Prostate gland (tissue), 2 donors: Measurements from ENCODE around the gene FAM83B. TPM values are rescaled to one million over a fixed set of nuclear protein-coding genes. Genes with fewer than 3 reads are reported as not detected.

ENCODE experiments used
- DNase-seq: peaks from one replicate; pipeline ENCODE4 v3.0.0-alpha.2; 2019; ENCODE audit warnings: low spot score
- H3K27ac ChIP-seq, 2 donors: fragments of 200-600 bp; sonication (generic); 2 replicates each; pipeline ENCODE4 v1.5.1; 2017 to 2019
- H3K27me3 ChIP-seq: fragments of 200-600 bp; sonication (generic); replicated peaks from 2 replicates; pipeline ENCODE4 v1.5.1; 2019; ENCODE audit not compliant: insufficient read depth
- H3K36me3 ChIP-seq, 2 donors: fragments of 200-600 bp; sonication (generic); 1 replicate in 1 of 2; 2 replicates in 1 of 2; pipeline versions ENCODE4 v1.5.1 to v1.8.1; 2017 to 2019
- H3K4me1 ChIP-seq: fragments of 200-600 bp; sonication (generic); replicated peaks from 2 replicates; pipeline ENCODE4 v1.5.1; 2019
- H3K4me3 ChIP-seq, 2 donors: fragments of 200-600 bp; sonication (generic); 2 replicates each; pipeline ENCODE4 v1.5.1; 2017 to 2019
- H3K9me3 ChIP-seq: fragments of 200-600 bp; sonication (generic); 2 replicates; pipeline ENCODE4 v1.5.1; 2017
- CTCF ChIP-seq, 4 experiments: fragments of 200-600 bp in 2 of 4; fragments of 450-650 bp in 2 of 4; sonication (generic) in 2 of 4; IDR thresholded peaks; 1 replicate in 3 of 4; 2 replicates in 1 of 4; pipeline ENCODE4 v1.5.1; 2016 to 2019; ENCODE audit warnings: antibody characterized with exemption in 4 of 4, mild to moderate bottlenecking in 2 of 4, moderate library complexity in 2 of 4
- POLR2A ChIP-seq: fragments of 450-650 bp; IDR thresholded peaks from one replicate; pipeline ENCODE4 v1.6.1; 2016; ENCODE audit warnings: antibody characterized with exemption, mild to moderate bottlenecking
- POLR2AphosphoS5 ChIP-seq: sonication (generic); formaldehyde crosslinking; IDR thresholded peaks from one replicate; pipeline ENCODE4 v1.6.1; 2017; ENCODE audit warnings: antibody characterized with exemption
- WGBS: methylation state at CpG from one replicate; pipeline ENCODE4 v1.1.5; 2018; 5-methylcytosine and 5-hydroxymethylcytosine counted together
- intact Hi-C: fragments of 100-400 bp; cut with DNase I; formaldehyde crosslinking; loops from one replicate; pipeline ENCODE4 v1.14.2; 2022
- total RNA-seq, 2 donors: library from RNA; depleted of rRNA; stranded (reverse); fragments of >200 nt; gene quantifications; one replicate each; pipeline ENCODE4 v1.1.0, GENCODE V29; 2016

The FAM83B gene
- total RNA-seq, 2 donors from 2014 or later: 4.0 to 14.3 TPM

GRCh38 chr6:54987633-54988290 is 141.2 kb downstream of the FAM83B start:
- TF ChIP-seq CTCF (IDR thresholded peaks at IDR 0.05) (no peak), POLR2A (no peak), POLR2AphosphoS5 (no peak)
- Histone ChIP-seq H3K4me1 (no peaks in the 10 kb centered on the region), H3K36me3 (no peaks in the 10 kb centered on the region), H3K4me3 (no peak overlapping the region), H3K27ac (no peak overlapping the region), H3K27me3 (no peaks in the 10 kb centered on the region), H3K9me3 (no peaks in the 10 kb centered on the region)
- DNase-seq: no peak
- intact Hi-C loops: no loop called here

- intact Hi-C loops: no loop called here
- TF ChIP-seq POLR2A (no peak), CTCF (IDR thresholded peaks at IDR 0.05) (no peak), POLR2AphosphoS5 (no peak)
Measured at GRCh38 chr6:54988576-54988975, 142.0 kb downstream of the FAM83B start.

GRCh38 chr6:54990001-54990400 is 143.4 kb downstream of the FAM83B start:
- Histone ChIP-seq H3K27ac (no peak overlapping the region), H3K4me1 (no peaks in the 10 kb centered on the region), H3K36me3 (no peaks in the 10 kb centered on the region), H3K27me3 (no peaks in the 10 kb centered on the region), H3K9me3 (no peaks in the 10 kb centered on the region), H3K4me3 (no peak overlapping the region)
- no peak for DNase-seq
- 20% methylated on average over 3 of the region's 3 CpGs for WGBS
- intact Hi-C loops: no loop called here
- no peak for TF ChIP-seq CTCF (IDR thresholded peaks at IDR 0.05)
- no peak for TF ChIP-seq POLR2A
- no peak for TF ChIP-seq POLR2AphosphoS5

More at GRCh38 chr6:54988576-54988975, 142.0 kb downstream of the FAM83B start:
- H3K27ac ChIP-seq: no peak overlapping the region
- no peaks in the 10 kb centered on the region for H3K9me3 ChIP-seq
- no peak overlapping the region for H3K4me3 ChIP-seq
- no peak for DNase-seq
- H3K27me3 ChIP-seq: no peaks in the 10 kb centered on the region
- no peaks in the 10 kb centered on the region for H3K4me1 ChIP-seq
- H3K36me3 ChIP-seq: no peaks in the 10 kb centered on the region
